KMS-11 (cell line): ENCODE results near the gene AKT3.

Source experiments
- H2AFZ ChIP-seq: fragments of 200-600 bp; sonication (generic); 2 replicates; pipeline ENCODE4 v1.6.1; 2016; ENCODE audit warnings: antibody characterized with exemption, mixed run types, low read depth
- H3K27ac ChIP-seq: fragments of 200-600 bp; sonication (generic); 2 replicates; pipeline ENCODE4 v1.6.1; 2016; ENCODE audit warnings: mild to moderate bottlenecking, mixed run types
- H3K27me3 ChIP-seq: fragments of 200-600 bp; sonication (generic); 2 replicates; pipeline ENCODE4 v1.6.1; 2017; ENCODE audit warnings: mild to moderate bottlenecking, low read depth, mixed run types, moderate library complexity; ENCODE audit not compliant: insufficient read depth
- H3K36me3 ChIP-seq: fragments of 200-600 bp; sonication (generic); 2 replicates; pipeline ENCODE4 v1.6.1; 2017; ENCODE audit warnings: mild to moderate bottlenecking, mixed run types; ENCODE audit not compliant: insufficient read depth
- H3K4me1 ChIP-seq: fragments of 200-600 bp; sonication (generic); 2 replicates; pipeline ENCODE4 v1.6.1; 2016; ENCODE audit warnings: mild to moderate bottlenecking, low read depth, mixed run types; ENCODE audit not compliant: poor library complexity, severe bottlenecking
- H3K4me2 ChIP-seq: fragments of 200-600 bp; sonication (generic); 2 replicates; pipeline ENCODE4 v1.7.0; 2016; ENCODE audit warnings: mild to moderate bottlenecking, mixed run types
- H3K4me3 ChIP-seq: fragments of 200-600 bp; sonication (generic); IDR thresholded peaks from 2 replicates; pipeline ENCODE4 v1.6.1; 2017; ENCODE audit warnings: low read depth, low read length, mixed read lengths; ENCODE audit not compliant: insufficient read depth
- H3K79me2 ChIP-seq: fragments of 200-600 bp; sonication (generic); 2 replicates; pipeline ENCODE4 v1.6.1; 2016; ENCODE audit warnings: low read depth, mixed run types; ENCODE audit not compliant: insufficient read depth
- H3K9ac ChIP-seq: fragments of 200-600 bp; sonication (generic); 2 replicates; pipeline ENCODE4 v1.6.1; 2016; ENCODE audit warnings: mild to moderate bottlenecking, mixed run types
- H4K20me1 ChIP-seq: fragments of 200-600 bp; sonication (generic); 2 replicates; pipeline ENCODE4 v1.6.1; 2016; ENCODE audit warnings: mild to moderate bottlenecking, mixed run types; ENCODE audit not compliant: insufficient read depth
- TF ChIP-seq, protein P1 (sequence below): fragments of 200-600 bp; sonication (generic); conservative IDR thresholded peaks from 2 replicates; pipeline ENCODE4 v1.6.1; 2017; ENCODE audit warnings: low read depth, mild to moderate bottlenecking, antibody characterized with exemption, low read length, moderate library complexity, mixed read lengths

Gene AKT3

GRCh38 chr1:243693800-243694199 is 156.2 kb downstream of the AKT3 start:
- Histone ChIP-seq H2AFZ (no peak overlapping the region), H3K36me3 (no peaks in the 10 kb centered on the region), H3K27ac (no peak overlapping the region), H3K79me2 (no peaks in the 10 kb centered on the region), H3K4me3 (no peak overlapping the region), H3K4me2 (no peak overlapping the region), H4K20me1 (no peaks in the 10 kb centered on the region), H3K9ac (no peak overlapping the region), H3K4me1 (no peaks in the 10 kb centered on the region), H3K27me3 (no peaks in the 10 kb centered on the region)
- TF ChIP-seq, protein P1, sequence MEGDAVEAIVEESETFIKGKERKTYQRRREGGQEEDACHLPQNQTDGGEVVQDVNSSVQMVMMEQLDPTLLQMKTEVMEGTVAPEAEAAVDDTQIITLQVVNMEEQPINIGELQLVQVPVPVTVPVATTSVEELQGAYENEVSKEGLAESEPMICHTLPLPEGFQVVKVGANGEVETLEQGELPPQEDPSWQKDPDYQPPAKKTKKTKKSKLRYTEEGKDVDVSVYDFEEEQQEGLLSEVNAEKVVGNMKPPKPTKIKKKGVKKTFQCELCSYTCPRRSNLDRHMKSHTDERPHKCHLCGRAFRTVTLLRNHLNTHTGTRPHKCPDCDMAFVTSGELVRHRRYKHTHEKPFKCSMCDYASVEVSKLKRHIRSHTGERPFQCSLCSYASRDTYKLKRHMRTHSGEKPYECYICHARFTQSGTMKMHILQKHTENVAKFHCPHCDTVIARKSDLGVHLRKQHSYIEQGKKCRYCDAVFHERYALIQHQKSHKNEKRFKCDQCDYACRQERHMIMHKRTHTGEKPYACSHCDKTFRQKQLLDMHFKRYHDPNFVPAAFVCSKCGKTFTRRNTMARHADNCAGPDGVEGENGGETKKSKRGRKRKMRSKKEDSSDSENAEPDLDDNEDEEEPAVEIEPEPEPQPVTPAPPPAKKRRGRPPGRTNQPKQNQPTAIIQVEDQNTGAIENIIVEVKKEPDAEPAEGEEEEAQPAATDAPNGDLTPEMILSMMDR = no peak

DNA sequence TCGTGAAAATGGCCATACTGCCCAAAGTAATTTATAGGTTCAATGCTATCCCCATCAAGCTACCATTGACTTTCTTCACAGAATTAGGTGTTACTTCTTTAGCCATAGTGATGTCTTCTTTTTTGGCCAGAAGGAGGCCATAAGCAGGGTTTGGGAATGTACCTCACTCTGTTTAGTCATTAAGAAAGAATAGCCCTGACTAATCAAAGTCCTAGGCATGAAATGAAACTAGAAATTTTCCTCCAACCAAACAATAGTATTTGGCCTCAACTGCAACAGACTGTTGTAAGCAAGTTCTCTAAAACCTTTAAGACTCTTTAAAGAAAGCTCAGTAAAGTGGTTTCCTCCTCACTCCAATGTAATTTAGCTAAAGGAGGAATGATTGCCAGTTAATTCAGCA is 163.9 kb downstream of the AKT3 start:
- TF ChIP-seq, protein P1 = no peak
- Histone ChIP-seq H3K4me3 (no peak overlapping the region), H3K36me3 (no peaks in the 10 kb centered on the region), H3K4me2 (no peak overlapping the region), H4K20me1 (no peaks in the 10 kb centered on the region), H3K9ac (no peak overlapping the region), H3K79me2 (no peaks in the 10 kb centered on the region), H3K27ac (no peak overlapping the region), H3K27me3 (no peaks in the 10 kb centered on the region), H3K4me1 (peaks cover 15% of the 10 kb centered on the region), H2AFZ (no peak overlapping the region)

DNA sequence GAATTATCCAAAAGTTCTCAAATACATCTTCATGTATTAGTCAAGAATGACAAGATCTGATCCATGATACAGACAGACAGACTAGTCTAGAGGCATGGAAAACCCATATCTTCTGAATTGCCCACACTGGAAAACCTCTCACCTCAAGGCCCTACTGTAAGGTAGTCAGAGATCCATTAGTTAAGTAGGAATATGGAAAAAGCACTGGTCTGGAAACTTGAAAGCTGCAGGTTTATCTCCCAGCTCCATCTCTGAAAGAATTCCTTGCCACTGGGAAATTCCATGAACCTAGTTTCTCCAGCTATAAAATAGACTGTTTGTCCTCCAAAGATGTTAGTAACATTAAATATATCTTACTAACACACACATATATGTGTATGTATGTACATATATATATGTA is 169.2 kb downstream of the AKT3 start:
- TF ChIP-seq, protein P1 = no peak
- no peak overlapping the region for H3K27ac ChIP-seq

DNA sequence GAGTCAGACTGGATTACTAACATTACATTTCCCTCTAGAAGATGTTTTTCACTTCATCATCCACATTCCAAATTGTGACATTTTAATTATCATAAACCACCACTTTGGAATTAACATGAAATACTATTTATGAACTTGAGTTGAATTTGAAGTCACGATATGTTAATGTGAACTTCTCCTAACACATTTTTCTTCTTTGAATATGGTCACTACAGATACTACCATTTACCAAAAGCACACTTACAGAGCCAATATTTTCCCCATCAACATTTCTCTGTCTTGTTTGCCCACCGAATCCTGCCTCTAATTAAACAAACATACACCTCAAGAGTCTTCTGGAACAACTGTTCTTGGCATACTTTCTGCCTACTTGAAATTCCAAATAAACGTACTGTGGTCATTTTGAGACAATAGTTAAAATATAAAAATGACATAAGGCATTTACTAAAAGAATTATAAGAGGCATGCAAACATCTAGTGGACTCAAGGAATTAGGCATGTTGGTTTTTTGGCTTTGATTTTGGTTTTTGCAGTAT is 177.4 kb downstream of the AKT3 start:
- H3K4me3 ChIP-seq = no peak overlapping the region
- H3K4me2 ChIP-seq = no peak overlapping the region
- H3K4me1 ChIP-seq = peaks cover 15% of the 10 kb centered on the region
- H2AFZ ChIP-seq = no peak overlapping the region
- H4K20me1 ChIP-seq = no peaks in the 10 kb centered on the region
- no peaks in the 10 kb centered on the region for H3K79me2 ChIP-seq
- no peak overlapping the region for H3K27ac ChIP-seq
- H3K9ac ChIP-seq = no peak overlapping the region
- TF ChIP-seq, protein P1 = no peak
- no peaks in the 10 kb centered on the region for H3K36me3 ChIP-seq
- no peaks in the 10 kb centered on the region for H3K27me3 ChIP-seq

More for the DNA sequence above, 169.2 kb downstream of the AKT3 start:
- no peak overlapping the region for H2AFZ ChIP-seq
- H3K4me3 ChIP-seq = no peak overlapping the region
- no peaks in the 10 kb centered on the region for H3K79me2 ChIP-seq
- H3K9ac ChIP-seq = no peak overlapping the region
- no peaks in the 10 kb centered on the region for H4K20me1 ChIP-seq
- H3K36me3 ChIP-seq = no peaks in the 10 kb centered on the region
- H3K4me1 ChIP-seq = peaks cover 1% of the 10 kb centered on the region
- no peaks in the 10 kb centered on the region for H3K27me3 ChIP-seq
- no peak overlapping the region for H3K4me2 ChIP-seq
